Psoas muscle (tissue), 8 donors: Measurements from ENCODE around the gene SIAH3. TPM values are rescaled to one million over a fixed set of nuclear protein-coding genes. Genes with fewer than 3 reads are reported as not detected.

Experiments
- ATAC-seq, 4 donors: fragments of 200-7000 bp; cut with Tn5 transposase; one replicate each; pipeline ENCODE4 v1.9.1; 2020; ENCODE audit warnings: moderate library complexity in 3 of 4, mild to moderate bottlenecking in 2 of 4
- DNase-seq, 2 donors: peaks; one replicate each; pipeline ENCODE4 v3.0.0-alpha.2; 2020
- H3K27ac ChIP-seq: fragments of 200-600 bp; one replicate; pipeline ENCODE4 v1.8.0; 2022
- H3K27me3 ChIP-seq, 3 donors: fragments of 200-600 bp in 1 of 3; one replicate each; pipeline versions ENCODE4 v1.6.1 to v1.8.0; 2013 to 2022; ENCODE audit warnings: low read length in 2 of 3, mild to moderate bottlenecking in 2 of 3, moderate library complexity in 1 of 3; ENCODE audit not compliant: insufficient read depth in 3 of 3
- H3K36me3 ChIP-seq, 2 donors: fragments of 200-600 bp in 1 of 2; one replicate each; pipeline versions ENCODE4 v1.6.1 to v1.8.0; 2013 to 2022; ENCODE audit warnings: low read depth in 1 of 2, mild to moderate bottlenecking in 1 of 2, moderate library complexity in 1 of 2; ENCODE audit not compliant: insufficient read depth in 1 of 2
- H3K4me1 ChIP-seq: fragments of 200-600 bp; one replicate; pipeline ENCODE4 v1.8.0; 2022
- H3K4me3 ChIP-seq: fragments of 200-600 bp; one replicate; pipeline ENCODE4 v1.8.0; 2022; ENCODE audit warnings: mild to moderate bottlenecking
- H3K9me3 ChIP-seq: fragments of 200-600 bp; one replicate; pipeline ENCODE4 v1.8.0; 2022
- WGBS, 3 donors: extraction: QIAGEN DNeasy Blood & Tissue Kit; methylation state at CpG; one replicate each; pipeline versions ENCODE4 v1.1.6 to v1.1.7; 2013; 5-methylcytosine and 5-hydroxymethylcytosine counted together
- intact Hi-C, 2 donors: fragments of 100-400 bp; cut with DNase I; formaldehyde crosslinking; loops; one replicate each; pipeline versions ENCODE4 v1.11.0 to v1.14.2; 2022
- polyA plus RNA-seq, 3 donors: library from polyadenylated mRNA; stranded (reverse); fragments of 200-250 nt; gene quantifications; one replicate each; pipeline ENCODE4 v1.2.3, GENCODE V29; 2013
- total RNA-seq, 4 donors: library from RNA; stranded (reverse); fragmentation: NEBNext Ultra II Directional in 2 of 4; extraction: Animal tissue kit (Norgen Biotek cat#: 25700) in 2 of 4; gene quantifications; one replicate each; pipeline versions ENCODE4 v1.2.1 to v1.2.4, GENCODE V29; 2021 to 2023
- TF ChIP-seq, protein P1 (sequence below): fragments of 200-600 bp; IDR thresholded peaks from one replicate; pipeline ENCODE4 v1.8.0; 2022; ENCODE audit warnings: antibody characterized with exemption
- donor health status: healthy with polysubstance abuse.
- donor health status: DM: no; HTN: no; CAD: no; lungs with moderate emphysema.
- donor health status: Bipolar disorder and iron deficiency.
- donor health status: healthy.
- donor health status: DM: yes; HTN: yes; CAD: no.
- donor health status: DM: no; HTN: no; CAD: no.
- donor health status: DM: no; HTN: no; CAD: no.
- donor health status: DM: yes; HTN: yes; CAD: no.

The SIAH3 gene
- total and polyA plus RNA-seq, 7 donors: 0.02 to 0.03 (median 0.02) TPM; not detected in 4

DNA sequence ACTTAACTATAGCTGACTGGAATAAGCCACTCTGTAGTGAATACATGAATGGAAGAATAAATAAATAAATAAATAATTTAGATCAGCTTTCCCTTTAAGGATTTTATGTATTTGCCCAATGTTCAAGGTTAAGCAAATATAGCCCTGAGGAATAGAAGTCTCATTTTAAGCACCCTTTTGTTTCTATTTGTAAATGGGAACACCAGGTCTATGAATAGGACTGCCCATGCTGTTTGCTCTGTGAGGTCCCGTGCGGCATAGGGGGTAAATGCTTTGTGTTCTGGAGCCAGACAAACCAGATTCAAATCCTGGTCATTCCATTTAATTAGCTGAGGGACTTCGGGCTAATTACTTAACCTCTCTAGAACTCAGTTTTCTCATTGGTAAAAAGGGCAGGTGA, 120.1 kb downstream of the SIAH3 start:
- no peaks in the 10 kb centered on the region for H3K9me3 ChIP-seq
- WGBS, 3 donors: 89 to 96% (median 91%) methylated on average over 3 of the region's 3 CpGs
- TF ChIP-seq, protein P1, sequence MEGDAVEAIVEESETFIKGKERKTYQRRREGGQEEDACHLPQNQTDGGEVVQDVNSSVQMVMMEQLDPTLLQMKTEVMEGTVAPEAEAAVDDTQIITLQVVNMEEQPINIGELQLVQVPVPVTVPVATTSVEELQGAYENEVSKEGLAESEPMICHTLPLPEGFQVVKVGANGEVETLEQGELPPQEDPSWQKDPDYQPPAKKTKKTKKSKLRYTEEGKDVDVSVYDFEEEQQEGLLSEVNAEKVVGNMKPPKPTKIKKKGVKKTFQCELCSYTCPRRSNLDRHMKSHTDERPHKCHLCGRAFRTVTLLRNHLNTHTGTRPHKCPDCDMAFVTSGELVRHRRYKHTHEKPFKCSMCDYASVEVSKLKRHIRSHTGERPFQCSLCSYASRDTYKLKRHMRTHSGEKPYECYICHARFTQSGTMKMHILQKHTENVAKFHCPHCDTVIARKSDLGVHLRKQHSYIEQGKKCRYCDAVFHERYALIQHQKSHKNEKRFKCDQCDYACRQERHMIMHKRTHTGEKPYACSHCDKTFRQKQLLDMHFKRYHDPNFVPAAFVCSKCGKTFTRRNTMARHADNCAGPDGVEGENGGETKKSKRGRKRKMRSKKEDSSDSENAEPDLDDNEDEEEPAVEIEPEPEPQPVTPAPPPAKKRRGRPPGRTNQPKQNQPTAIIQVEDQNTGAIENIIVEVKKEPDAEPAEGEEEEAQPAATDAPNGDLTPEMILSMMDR: no peak
- H3K27ac ChIP-seq: no peak overlapping the region
- DNase-seq (no peak), ATAC-seq (no peak)
- H3K4me1 ChIP-seq: no peaks in the 10 kb centered on the region
- no peaks in the 10 kb centered on the region for H3K27me3 ChIP-seq
- intact Hi-C loops: no loop called here
- no peaks in the 10 kb centered on the region for H3K36me3 ChIP-seq
- no peak overlapping the region for H3K4me3 ChIP-seq

GRCh38 chr13:45728759-45729158, 122.8 kb downstream of the SIAH3 start:
- no peaks in the 10 kb centered on the region for H3K27me3 ChIP-seq
- no peak for ATAC-seq
- intact Hi-C loops: no loop called here

More at GRCh38 chr13:45728759-45729158, 122.8 kb downstream of the SIAH3 start:
- Histone ChIP-seq H3K4me3 (no peak overlapping the region), H3K27ac (no peak overlapping the region), H3K9me3 (no peaks in the 10 kb centered on the region), H3K36me3 (no peaks in the 10 kb centered on the region), H3K4me1 (no peaks in the 10 kb centered on the region)
- 70 to 74% (median 73%) methylated on average over 6 of the region's 6 CpGs for WGBS, 3 donors
- DNase-seq: no peak
- TF ChIP-seq, protein P1: no peak

Other genes with a start within 250 kb of the SIAH3 start
- not detected for gene ERICH6B, start 236.0 kb downstream of the SIAH3 start, total RNA-seq
- not detected for gene ERICH6B, start 236.0 kb downstream of the SIAH3 start, polyA plus RNA-seq
- not detected for gene CBY2, start 149.4 kb downstream of the SIAH3 start, total RNA-seq
- not detected for gene CBY2, start 149.4 kb downstream of the SIAH3 start, polyA plus RNA-seq
- 10 to 100 TPM; 25.4 to 31.6 (median 26.9) TPM for gene ZC3H13, start 201.0 kb upstream of the SIAH3 start, total RNA-seq
- 10 to 100 TPM in 1 of 3 donors, 1 to 10 TPM in 2; 6.8 to 14.4 (median 8.9) TPM for gene ZC3H13, start 201.0 kb upstream of the SIAH3 start, polyA plus RNA-seq